Measurements from ENCODE around the gene ARMC3.
A peak's percentile ranks its signal among the peaks of the same experiment; 100 is the strongest.

The ARMC3 gene

DNA sequence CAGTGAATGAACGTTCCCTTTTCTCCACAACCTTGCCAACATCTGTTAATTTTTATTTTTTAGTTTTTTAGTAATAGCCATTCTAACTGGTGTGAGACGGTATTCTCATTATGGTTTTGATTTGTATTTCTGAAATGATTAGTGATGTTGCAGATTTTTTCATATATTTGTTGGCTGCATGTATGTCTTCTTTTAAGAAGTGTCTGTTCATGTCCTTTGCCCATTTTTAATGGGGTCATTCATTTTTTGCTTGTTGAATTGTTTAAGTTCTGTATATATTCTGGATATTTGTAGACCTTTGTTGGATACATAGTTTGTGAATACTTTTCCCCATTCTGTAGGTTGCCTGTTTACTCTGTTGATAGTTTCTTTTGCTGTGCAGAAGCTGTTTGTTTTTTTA, 93.6 kb downstream of the ARMC3 start:
- H3K4me3 ChIP-seq (ENCODE audit: low read depth, low read length): no peak overlapping the region
- DNase-seq (ENCODE audit: low read depth): no peak
- TF ChIP-seq, protein P1, sequence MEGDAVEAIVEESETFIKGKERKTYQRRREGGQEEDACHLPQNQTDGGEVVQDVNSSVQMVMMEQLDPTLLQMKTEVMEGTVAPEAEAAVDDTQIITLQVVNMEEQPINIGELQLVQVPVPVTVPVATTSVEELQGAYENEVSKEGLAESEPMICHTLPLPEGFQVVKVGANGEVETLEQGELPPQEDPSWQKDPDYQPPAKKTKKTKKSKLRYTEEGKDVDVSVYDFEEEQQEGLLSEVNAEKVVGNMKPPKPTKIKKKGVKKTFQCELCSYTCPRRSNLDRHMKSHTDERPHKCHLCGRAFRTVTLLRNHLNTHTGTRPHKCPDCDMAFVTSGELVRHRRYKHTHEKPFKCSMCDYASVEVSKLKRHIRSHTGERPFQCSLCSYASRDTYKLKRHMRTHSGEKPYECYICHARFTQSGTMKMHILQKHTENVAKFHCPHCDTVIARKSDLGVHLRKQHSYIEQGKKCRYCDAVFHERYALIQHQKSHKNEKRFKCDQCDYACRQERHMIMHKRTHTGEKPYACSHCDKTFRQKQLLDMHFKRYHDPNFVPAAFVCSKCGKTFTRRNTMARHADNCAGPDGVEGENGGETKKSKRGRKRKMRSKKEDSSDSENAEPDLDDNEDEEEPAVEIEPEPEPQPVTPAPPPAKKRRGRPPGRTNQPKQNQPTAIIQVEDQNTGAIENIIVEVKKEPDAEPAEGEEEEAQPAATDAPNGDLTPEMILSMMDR (conservative IDR thresholded peaks at IDR 0.05; ENCODE audit: low read depth, low read length): no peak

DNA sequence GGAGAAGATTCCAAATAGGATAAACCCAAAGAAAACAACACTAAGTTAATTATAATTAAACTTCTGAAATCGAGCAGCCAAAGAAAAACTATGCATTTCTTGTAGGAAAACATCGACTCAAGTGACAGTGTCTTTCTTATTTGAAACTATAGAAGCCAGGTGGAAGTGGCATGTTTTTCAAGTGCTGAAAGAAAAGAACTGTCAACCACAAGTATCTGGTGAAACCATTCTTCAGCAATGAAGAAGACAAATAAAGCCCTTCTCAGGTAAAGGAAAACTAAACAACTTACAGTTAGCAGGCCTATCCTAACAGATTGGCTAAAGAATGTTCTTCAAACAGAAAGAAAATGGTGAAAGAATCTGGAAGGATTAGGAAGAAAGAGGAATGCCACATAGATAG, 96.1 kb downstream of the ARMC3 start:
- TF ChIP-seq, protein P1 (conservative IDR thresholded peaks at IDR 0.05; ENCODE audit: low read depth, low read length): no peak
- no peak overlapping the region for H3K4me3 ChIP-seq (ENCODE audit: low read depth, low read length)
- DNase-seq (ENCODE audit: low read depth): no peak

DNA sequence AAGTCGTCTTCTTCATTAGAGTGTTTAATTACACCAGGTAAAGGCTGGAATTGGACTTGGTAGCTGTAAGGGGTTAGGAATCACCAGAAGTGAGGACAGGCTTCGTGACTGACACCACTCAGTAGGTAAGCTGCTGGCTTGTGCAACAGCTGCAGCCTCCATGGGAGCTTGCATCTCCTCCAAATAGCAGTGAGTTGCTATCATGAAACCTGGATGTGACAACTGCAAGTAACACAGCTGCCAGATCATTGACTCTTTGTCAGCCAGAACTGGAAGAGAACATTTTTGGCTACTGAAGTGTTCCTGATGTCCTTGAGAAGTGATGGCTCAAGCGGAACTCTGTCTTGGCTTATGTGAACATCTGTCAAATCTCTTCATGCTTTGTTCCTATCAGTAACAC, 103.5 kb downstream of the ARMC3 start:
- no peak for DNase-seq (ENCODE audit: low read depth)
- no peak overlapping the region for H3K4me3 ChIP-seq (ENCODE audit: low read depth, low read length)
- TF ChIP-seq, protein P1 (conservative IDR thresholded peaks at IDR 0.05; ENCODE audit: low read depth, low read length): no peak

DNA sequence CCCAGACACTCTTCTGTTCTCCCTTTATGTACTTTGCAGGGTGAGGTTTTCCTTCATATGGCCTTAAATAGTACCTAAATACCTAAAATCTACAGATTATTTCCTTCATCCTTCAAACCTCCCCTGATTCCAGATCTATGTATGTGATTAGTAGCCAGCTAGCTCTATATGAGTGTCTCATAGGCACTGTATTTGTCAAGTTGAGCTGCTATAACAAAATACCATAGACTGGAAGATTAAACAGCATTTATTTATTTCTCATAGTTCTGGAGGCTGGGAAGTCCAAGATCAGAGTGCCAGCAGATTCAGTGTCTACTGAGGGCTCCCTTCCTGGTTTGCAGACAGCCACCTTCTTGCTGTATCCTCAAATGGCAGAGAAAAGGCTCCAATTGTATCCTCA, 106.9 kb downstream of the ARMC3 start:
- TF ChIP-seq, protein P1 (conservative IDR thresholded peaks at IDR 0.05; ENCODE audit: low read depth, low read length): no peak
- DNase-seq (ENCODE audit: low read depth): no peak
- no peak overlapping the region for H3K4me3 ChIP-seq (ENCODE audit: low read depth, low read length)

DNA sequence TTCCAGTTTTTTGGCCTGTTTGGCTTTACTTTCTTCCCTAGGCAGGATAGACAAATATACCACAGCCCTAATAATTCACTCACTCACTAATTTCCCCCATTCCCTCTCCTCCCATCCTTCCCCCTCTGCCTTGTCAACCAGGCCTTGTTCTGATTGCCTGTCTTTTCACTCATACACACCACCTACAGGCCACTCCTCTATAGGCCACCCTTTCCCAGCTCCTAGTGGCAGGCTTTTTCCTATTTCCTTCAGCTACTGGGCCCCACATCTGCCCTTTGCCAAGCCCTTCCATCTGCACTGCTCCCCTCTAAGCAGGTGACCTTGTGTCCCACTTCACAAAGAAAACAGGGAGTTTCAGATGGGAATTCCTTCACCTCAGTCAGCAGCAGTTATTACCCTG, 107.7 kb downstream of the ARMC3 start:
- no peak overlapping the region for H3K4me3 ChIP-seq (ENCODE audit: low read depth, low read length)
- TF ChIP-seq, protein P1 (conservative IDR thresholded peaks at IDR 0.05; ENCODE audit: low read depth, low read length): peak; percentile 55
- DNase-seq (ENCODE audit: low read depth): peak; percentile 17

DNA sequence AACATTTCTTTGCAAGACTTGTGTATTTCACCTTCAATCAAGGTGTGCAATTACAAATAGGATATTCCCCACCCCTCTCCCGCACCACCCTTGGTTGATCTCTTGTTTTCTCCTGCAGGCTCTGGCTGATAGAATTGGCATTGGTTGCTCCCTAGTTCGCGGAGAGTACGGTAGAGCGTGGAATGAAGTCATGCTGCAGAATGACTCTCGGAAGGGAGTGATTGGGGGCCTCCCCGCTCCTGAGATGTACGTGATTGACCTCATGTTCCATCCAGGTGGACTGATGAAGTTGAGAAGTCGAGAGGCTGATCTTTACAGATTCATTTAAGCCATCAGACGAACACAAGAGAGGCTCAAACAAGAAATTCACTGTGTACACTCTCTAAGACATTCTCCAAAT, 109.3 kb downstream of the ARMC3 start:
- no peak overlapping the region for H3K4me3 ChIP-seq (ENCODE audit: low read depth, low read length)
- no peak for DNase-seq (ENCODE audit: low read depth)
- TF ChIP-seq, protein P1 (conservative IDR thresholded peaks at IDR 0.05; ENCODE audit: low read depth, low read length): no peak

DNA sequence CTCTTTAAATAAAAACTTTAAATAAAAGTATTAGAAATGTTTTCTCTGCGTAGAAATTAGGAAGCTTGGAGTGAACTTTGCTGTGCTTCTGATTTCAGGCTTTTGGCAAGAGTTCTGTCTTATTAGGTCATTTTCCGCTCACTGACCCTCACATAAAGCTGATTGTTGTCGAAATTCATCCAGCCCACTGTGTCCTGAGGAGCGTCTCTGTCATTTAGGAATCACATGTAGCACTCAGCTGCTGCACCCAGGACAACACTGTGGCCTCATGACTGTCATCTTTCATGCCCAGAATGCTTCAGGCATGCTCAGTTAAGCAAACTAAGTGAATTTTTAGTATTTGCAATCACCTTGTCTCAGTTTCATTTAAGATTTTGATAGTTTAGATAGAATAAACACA, 109.7 kb downstream of the ARMC3 start:
- DNase-seq (ENCODE audit: low read depth): no peak
- no peak overlapping the region for H3K4me3 ChIP-seq (ENCODE audit: low read depth, low read length)
- TF ChIP-seq, protein P1 (conservative IDR thresholded peaks at IDR 0.05; ENCODE audit: low read depth, low read length): no peak

Data from choroid plexus epithelial cell (primary cell).